Measurements from ENCODE around the gene BET1L. TPM values are rescaled to one million over a fixed set of nuclear protein-coding genes. Genes with fewer than 3 reads are reported as not detected.
A peak's percentile ranks its signal among the peaks of the same experiment; 100 is the strongest.

Gene BET1L
- total and polyA plus RNA-seq, 3 experiments from 2014 or later, result 36.1 to 60.4 (median 38.5) TPM

DNA sequence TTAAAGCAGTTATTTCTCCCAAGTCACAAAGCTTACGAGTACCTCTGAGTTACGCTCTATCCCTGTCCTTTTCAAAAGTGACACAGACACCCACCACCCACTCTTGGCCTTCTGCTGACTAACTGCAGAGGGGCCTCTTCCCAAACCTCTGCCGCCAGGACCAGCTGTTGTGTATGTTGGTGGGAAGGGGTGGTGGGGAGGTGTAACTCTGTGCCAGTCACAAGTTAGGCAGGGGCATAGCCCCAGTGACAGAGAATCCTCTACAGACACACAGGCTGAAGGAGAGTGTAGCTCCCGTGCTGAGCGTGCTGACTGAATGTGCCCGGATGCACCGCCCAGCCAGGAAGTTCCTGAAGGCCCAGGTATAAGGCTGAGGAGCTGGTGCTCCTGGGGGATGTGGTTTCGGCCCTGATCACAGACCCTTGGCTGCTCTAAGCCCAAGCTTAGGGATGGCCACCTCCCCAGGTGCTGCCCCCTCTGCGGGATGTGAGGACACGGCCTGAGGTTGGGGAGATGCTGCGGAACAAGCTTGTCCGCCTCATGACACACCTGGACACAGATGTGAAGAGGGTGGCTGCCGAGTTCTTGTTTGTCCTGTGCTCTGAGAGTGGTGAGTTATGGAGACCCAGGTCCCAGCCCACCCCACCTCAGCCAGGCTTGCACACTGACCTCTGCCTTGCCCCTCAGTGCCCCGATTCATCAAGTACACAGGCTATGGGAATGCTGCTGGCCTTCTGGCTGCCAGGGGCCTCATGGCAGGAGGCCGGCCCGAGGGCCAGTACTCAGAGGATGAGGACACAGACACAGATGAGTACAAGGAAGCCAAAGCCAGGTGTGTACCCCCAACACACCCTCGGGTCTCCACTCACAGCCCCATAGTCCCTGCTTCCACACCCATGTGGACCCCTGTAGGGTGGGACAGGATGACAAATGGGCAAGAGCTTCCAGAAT, 5.2 kb upstream of the BET1L start:
- Histone ChIP-seq H3K4me1 (ENCODE audit: insufficient read depth, low read length) (peaks cover 18% of the 10 kb centered on the region), H3K9me3 (ENCODE audit: low read length) (no peaks in the 10 kb centered on the region), H3K36me3 (ENCODE audit: insufficient read depth, low read length) (peaks cover 54% of the 10 kb centered on the region), H3K27ac (ENCODE audit: low read depth, low read length) (no peak overlapping the region), H3K27me3 (ENCODE audit: insufficient read depth, low read length, poor library complexity, severe bottlenecking) (no peaks in the 10 kb centered on the region), H3K4me3 (ENCODE audit: low read length) (no peak overlapping the region)
- Mint-ChIP-seq H3K9me3 (peaks cover 0 to under 1% (median 0%) of the 10 kb centered on the region in 5 donors), H3K36me3 (peaks cover 0 to 78% (median 5%) of the 10 kb centered on the region in 3 donors), H3K27me3 (peaks cover 0 to 3% of the 10 kb centered on the region in 2 donors), H3K4me1 (peaks cover 11 to 32% (median 19%) of the 10 kb centered on the region in 3 donors), H3K27ac (peak overlapping the region in 4 of 8 donors; percentile 22 to 99 (median 81)), H3K4me3 (peak overlapping the region in 4 of 7 donors; percentile 6 to 79 (median 49))
- ChIA-PET CTCF (interaction anchor here (0.6 to 1.0 kb wide), 2 partner anchors 22 to 510 kb away, joined by 3 to 4 read pairs; no protein-coding TSS in a partner anchor), POLR2A (no interaction called here)
- DNase-seq, result no peak

DNA sequence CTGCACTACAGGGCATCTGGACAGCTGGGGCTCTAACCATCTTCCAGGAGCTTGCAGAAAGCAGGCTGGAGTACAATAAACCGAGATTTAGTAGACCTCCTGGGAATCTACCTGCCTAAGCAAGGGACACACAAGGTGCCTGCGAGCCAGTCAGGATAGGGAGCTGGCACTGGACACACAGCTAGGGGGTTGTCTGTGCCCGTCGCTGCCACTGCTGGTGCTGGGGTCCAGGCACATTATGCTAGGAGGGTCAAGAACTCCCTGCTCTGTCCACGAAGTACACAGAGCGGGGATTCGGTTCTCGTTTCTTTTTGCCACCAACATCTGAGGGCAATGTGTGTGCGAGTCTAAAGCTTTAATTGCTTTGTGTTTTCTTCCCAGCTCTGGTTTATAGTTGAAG, 4.5 kb upstream of the BET1L start:
- no peaks in the 10 kb centered on the region for H3K27me3 ChIP-seq (ENCODE audit: insufficient read depth, low read length, poor library complexity, severe bottlenecking)
- H3K9me3 ChIP-seq (ENCODE audit: low read length), result no peaks in the 10 kb centered on the region
- no peak for DNase-seq
- H3K36me3 ChIP-seq (ENCODE audit: insufficient read depth, low read length), result peaks cover 54% of the 10 kb centered on the region
- Mint-ChIP-seq H3K9me3 (peaks cover 0 to 3% (median 0%) of the 10 kb centered on the region in 5 donors), H3K27ac (peak overlapping the region in 4 of 8 donors; percentile 76 to 99 (median 86)), H3K27me3 (peaks cover 0 to 6% of the 10 kb centered on the region in 2 donors), H3K36me3 (peaks cover 0 to 82% (median 5%) of the 10 kb centered on the region in 3 donors), H3K4me3 (peak overlapping the region in 5 of 7 donors; percentile 13 to 79 (median 62)), H3K4me1 (peaks cover 11 to 36% (median 22%) of the 10 kb centered on the region in 3 donors)
- H3K4me3 ChIP-seq (ENCODE audit: low read length), result no peak overlapping the region
- POLR2A ChIA-PET, result no interaction called here
- H3K27ac ChIP-seq (ENCODE audit: low read depth, low read length), result no peak overlapping the region
- CTCF ChIA-PET, result interaction anchor here (0.6 to 1.0 kb wide), 2 partner anchors 23 to 511 kb away, joined by 3 to 4 read pairs; no protein-coding TSS in a partner anchor
- H3K4me1 ChIP-seq (ENCODE audit: insufficient read depth, low read length), result peaks cover 18% of the 10 kb centered on the region

DNA sequence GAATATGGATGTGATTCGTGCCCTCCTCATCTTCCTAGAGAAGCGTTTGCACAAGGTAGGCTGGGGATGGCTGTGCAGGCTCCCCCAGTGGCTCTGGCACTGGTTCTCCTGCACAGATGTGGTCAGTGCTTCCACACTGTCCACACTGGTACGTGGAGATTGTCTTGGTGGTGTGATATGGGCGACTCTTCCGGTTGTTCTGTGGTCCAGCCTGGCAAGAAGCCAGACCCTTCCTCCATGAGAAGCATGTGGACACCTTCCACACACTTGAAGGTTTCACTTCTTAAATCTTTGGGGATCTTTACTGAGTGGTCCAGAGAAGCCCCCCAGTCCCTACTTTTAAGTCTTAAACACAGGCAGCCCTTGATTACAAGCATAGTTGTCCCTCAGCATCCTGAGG, 4.1 kb upstream of the BET1L start:
- no peaks in the 10 kb centered on the region for H3K9me3 ChIP-seq (ENCODE audit: low read length)

DNA sequence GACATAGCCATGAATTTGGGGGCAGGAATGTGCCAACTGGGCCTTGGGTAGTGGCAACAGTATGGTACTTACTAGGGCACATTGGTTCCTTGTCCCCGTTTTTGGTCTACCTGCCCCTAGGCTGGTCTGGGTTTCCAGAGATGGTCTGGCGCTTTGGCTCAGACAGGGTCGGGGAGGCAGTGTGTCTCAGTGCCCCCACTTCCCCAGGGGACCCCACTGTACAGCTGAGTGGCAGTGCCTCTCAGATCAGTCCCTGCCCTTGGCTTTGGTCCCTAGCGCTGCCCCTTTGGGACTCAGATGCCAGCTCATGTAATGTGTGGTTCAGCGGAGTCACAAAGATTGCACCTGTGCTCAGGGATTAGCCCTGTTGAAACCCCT, 3.6 kb upstream of the BET1L start:
- Histone ChIP-seq H3K9me3 (ENCODE audit: low read length) (no peaks in the 10 kb centered on the region), H3K4me1 (ENCODE audit: insufficient read depth, low read length) (peaks cover 27% of the 10 kb centered on the region), H3K27me3 (ENCODE audit: insufficient read depth, low read length, poor library complexity, severe bottlenecking) (no peaks in the 10 kb centered on the region), H3K4me3 (ENCODE audit: low read length) (no peak overlapping the region), H3K36me3 (ENCODE audit: insufficient read depth, low read length) (peaks cover 57% of the 10 kb centered on the region), H3K27ac (ENCODE audit: low read depth, low read length) (no peak overlapping the region)
- CTCF ChIA-PET, result no interaction called here
- peaks cover 0 to 84% (median 5%) of the 10 kb centered on the region in 3 donors for H3K36me3 Mint-ChIP-seq
- peak overlapping the region in 6 of 7 donors; percentile 26 to 86 (median 45) for H3K4me3 Mint-ChIP-seq
- peaks cover 0 to 8% of the 10 kb centered on the region in 2 donors for H3K27me3 Mint-ChIP-seq
- H3K27ac Mint-ChIP-seq, result peak overlapping the region in 7 of 8 donors; percentile 38 to 100 (median 78)
- POLR2A ChIA-PET, result no interaction called here
- no peak for DNase-seq
- peaks cover 0 to 3% (median 0%) of the 10 kb centered on the region in 5 donors for H3K9me3 Mint-ChIP-seq
- H3K4me1 Mint-ChIP-seq, result peaks cover 21 to 42% (median 30%) of the 10 kb centered on the region in 3 donors

More for the DNA sequence above, 4.1 kb upstream of the BET1L start:
- no peak for DNase-seq
- peaks cover 54% of the 10 kb centered on the region for H3K36me3 ChIP-seq (ENCODE audit: insufficient read depth, low read length)
- ChIA-PET CTCF (interaction anchor here (1.0 kb wide), 1 partner anchor 24 kb away, joined by 4 read pairs; no protein-coding TSS in a partner anchor), POLR2A (no interaction called here)
- peaks cover 22% of the 10 kb centered on the region for H3K4me1 ChIP-seq (ENCODE audit: insufficient read depth, low read length)
- H3K4me3 ChIP-seq (ENCODE audit: low read length), result no peak overlapping the region
- Mint-ChIP-seq H3K27me3 (peaks cover 0 to 8% of the 10 kb centered on the region in 2 donors), H3K4me1 (peaks cover 16 to 37% (median 25%) of the 10 kb centered on the region in 3 donors), H3K9me3 (peaks cover 0 to 3% (median 0%) of the 10 kb centered on the region in 5 donors), H3K4me3 (peak overlapping the region; percentile 19 to 86 (median 55)), H3K36me3 (peaks cover 0 to 85% (median 5%) of the 10 kb centered on the region in 3 donors), H3K27ac (peak overlapping the region in 7 of 8 donors; percentile 40 to 100 (median 77))
- H3K27ac ChIP-seq (ENCODE audit: low read depth, low read length), result no peak overlapping the region
- H3K27me3 ChIP-seq (ENCODE audit: insufficient read depth, low read length, poor library complexity, severe bottlenecking), result no peaks in the 10 kb centered on the region

DNA sequence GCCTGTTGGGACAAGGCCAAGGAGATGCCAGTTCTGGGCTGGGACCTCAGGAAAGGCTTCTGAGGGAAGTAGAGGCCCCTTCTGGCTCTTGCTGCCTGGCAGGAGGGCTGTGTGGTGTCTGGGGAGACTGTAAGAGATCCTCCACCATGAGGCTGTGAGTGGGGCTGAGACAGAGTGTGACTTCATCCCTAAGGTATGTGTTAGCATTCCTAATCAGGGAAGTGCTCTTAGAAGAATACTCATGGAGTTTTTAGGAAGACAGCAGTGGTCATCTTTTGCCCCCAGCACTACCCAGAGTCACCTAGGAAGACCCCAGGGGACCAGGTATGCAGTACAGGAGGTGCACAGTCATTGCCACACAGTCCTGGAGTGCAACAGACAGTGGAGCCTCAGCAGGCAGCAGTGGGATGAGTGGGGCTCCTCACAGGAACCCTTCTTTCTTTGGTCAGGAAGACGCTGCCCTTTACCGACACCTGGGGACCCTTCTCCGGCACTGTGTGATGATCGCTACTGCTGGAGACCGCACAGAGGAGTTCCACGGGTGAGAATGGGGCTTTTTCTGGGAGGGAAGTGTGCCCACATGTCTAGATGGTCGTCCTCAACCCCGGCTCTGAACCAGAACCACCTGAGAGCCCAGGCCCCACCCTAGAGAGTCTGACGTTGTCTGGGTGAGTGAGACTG, 3.1 kb upstream of the BET1L start:
- H3K36me3 Mint-ChIP-seq, result peaks cover 0 to 83% (median 5%) of the 10 kb centered on the region in 3 donors
- peaks cover 33% of the 10 kb centered on the region for H3K4me1 ChIP-seq (ENCODE audit: insufficient read depth, low read length)
- H3K27me3 ChIP-seq (ENCODE audit: insufficient read depth, low read length, poor library complexity, severe bottlenecking), result no peaks in the 10 kb centered on the region
- DNase-seq, result no peak
- ChIA-PET CTCF (no interaction called here), POLR2A (no interaction called here)
- H3K4me1 Mint-ChIP-seq, result peaks cover 24 to 47% (median 33%) of the 10 kb centered on the region in 3 donors
- peak overlapping the region; percentile 93 for H3K27ac ChIP-seq (ENCODE audit: low read depth, low read length)
- no peaks in the 10 kb centered on the region for H3K9me3 ChIP-seq (ENCODE audit: low read length)
- peaks cover 62% of the 10 kb centered on the region for H3K36me3 ChIP-seq (ENCODE audit: insufficient read depth, low read length)
- H3K4me3 ChIP-seq (ENCODE audit: low read length), result no peak overlapping the region
- H3K27me3 Mint-ChIP-seq, result peaks cover 0 to 8% of the 10 kb centered on the region in 2 donors
- peak overlapping the region; percentile 24 to 100 (median 86) for H3K27ac Mint-ChIP-seq
- H3K9me3 Mint-ChIP-seq, result peaks cover 0 to 3% (median 0%) of the 10 kb centered on the region in 5 donors
- H3K4me3 Mint-ChIP-seq, result peak overlapping the region; percentile 29 to 100 (median 97)

DNA sequence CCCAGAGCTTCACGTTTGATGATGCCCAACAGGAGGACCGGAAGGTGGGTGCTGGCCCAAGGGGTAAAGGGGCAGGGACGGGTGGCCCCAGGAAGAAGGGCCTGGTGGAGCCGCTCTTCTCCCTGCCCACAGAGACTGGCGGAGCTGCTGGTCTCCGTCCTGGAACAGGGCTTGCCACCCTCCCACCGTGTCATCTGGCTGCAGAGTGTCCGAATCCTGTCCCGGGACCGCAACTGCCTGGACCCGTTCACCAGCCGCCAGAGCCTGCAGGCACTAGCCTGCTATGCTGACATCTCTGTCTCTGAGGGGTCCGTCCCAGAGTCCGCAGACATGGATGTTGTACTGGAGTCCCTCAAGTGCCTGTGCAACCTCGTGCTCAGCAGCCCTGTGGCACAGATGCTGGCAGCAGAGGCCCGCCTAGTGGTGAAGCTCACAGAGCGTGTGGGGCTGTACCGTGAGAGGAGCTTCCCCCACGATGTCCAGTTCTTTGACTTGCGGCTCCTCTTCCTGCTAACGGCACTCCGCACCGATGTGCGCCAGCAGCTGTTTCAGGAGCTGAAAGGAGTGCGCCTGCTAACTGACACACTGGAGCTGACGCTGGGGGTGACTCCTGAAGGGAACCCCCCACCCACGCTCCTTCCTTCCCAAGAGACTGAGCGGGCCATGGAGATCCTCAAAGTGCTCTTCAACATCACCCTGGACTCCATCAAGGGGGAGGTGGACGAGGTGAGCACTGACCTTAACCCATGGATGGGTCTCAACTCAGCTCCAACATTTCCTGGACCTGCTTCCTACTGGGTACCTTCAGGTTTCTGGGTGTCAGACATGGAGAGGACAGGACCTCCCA, 2.3 kb upstream of the BET1L start:
- Mint-ChIP-seq H3K27me3 (peaks cover 0 to 8% of the 10 kb centered on the region in 2 donors), H3K4me3 (peak overlapping the region; percentile 95 to 100 (median 98)), H3K36me3 (peaks cover 0 to 83% (median 5%) of the 10 kb centered on the region in 3 donors), H3K27ac (peak overlapping the region; percentile 24 to 100 (median 99)), H3K4me1 (peaks cover 28 to 55% (median 36%) of the 10 kb centered on the region in 3 donors), H3K9me3 (peaks cover 0 to 3% (median 0%) of the 10 kb centered on the region in 5 donors)
- ChIA-PET POLR2A (interaction anchor here (2.8 kb wide), 1 partner anchor 78 kb away, joined by 14 read pairs; the partner anchor contains the start of gene PGGHG), CTCF (interaction anchor here (1.1 to 1.2 kb wide), 3 partner anchors 106 to 328 kb away, joined by 3 read pairs; partner anchors contain the start of gene LRRC56)
- Histone ChIP-seq H3K4me1 (ENCODE audit: insufficient read depth, low read length) (peaks cover 37% of the 10 kb centered on the region), H3K27me3 (ENCODE audit: insufficient read depth, low read length, poor library complexity, severe bottlenecking) (no peaks in the 10 kb centered on the region), H3K27ac (ENCODE audit: low read depth, low read length) (peak overlapping the region; percentile 93), H3K9me3 (ENCODE audit: low read length) (no peaks in the 10 kb centered on the region), H3K36me3 (ENCODE audit: insufficient read depth, low read length) (peaks cover 65% of the 10 kb centered on the region), H3K4me3 (ENCODE audit: low read length) (peak overlapping the region; percentile 80)
- no peak for DNase-seq

DNA sequence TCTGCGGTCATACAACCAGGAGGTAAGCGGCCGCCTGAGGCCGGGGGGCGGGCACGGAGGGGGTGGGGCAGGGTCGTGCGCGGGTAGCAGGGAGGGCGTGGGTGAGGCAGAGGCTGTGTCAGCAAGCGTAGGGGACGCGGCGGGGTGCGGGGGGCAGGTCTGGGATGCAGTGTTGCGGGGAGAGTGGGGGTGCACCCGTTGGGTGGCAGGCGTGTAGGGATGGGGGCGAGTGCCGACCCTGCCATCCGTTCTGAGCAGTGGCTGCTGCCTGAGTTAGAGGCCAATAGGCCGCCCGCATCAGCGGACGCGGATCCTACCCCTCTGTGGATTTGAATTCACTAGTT, 1.7 kb upstream of the BET1L start:
- peak overlapping the region; percentile 80 for H3K4me3 ChIP-seq (ENCODE audit: low read length)
- H3K4me1 Mint-ChIP-seq, result peaks cover 35 to 61% (median 39%) of the 10 kb centered on the region in 3 donors

More for the DNA sequence above, 1.7 kb upstream of the BET1L start:
- H3K4me3 Mint-ChIP-seq, result peak overlapping the region; percentile 95 to 100 (median 98)
- Histone ChIP-seq H3K9me3 (ENCODE audit: low read length) (no peaks in the 10 kb centered on the region), H3K27ac (ENCODE audit: low read depth, low read length) (peak overlapping the region; percentile 93), H3K36me3 (ENCODE audit: insufficient read depth, low read length) (peaks cover 65% of the 10 kb centered on the region), H3K27me3 (ENCODE audit: insufficient read depth, low read length, poor library complexity, severe bottlenecking) (no peaks in the 10 kb centered on the region), H3K4me1 (ENCODE audit: insufficient read depth, low read length) (peaks cover 43% of the 10 kb centered on the region)
- H3K27me3 Mint-ChIP-seq, result peaks cover 0 to 8% of the 10 kb centered on the region in 2 donors
- peak overlapping the region in 7 of 8 donors; percentile 94 to 100 (median 99) for H3K27ac Mint-ChIP-seq
- DNase-seq, result no peak
- H3K36me3 Mint-ChIP-seq, result peaks cover 0 to 83% (median 4%) of the 10 kb centered on the region in 3 donors
- ChIA-PET POLR2A (interaction anchor here (2.8 kb wide), 1 partner anchor 79 kb away, joined by 14 read pairs; the partner anchor contains the start of gene PGGHG), CTCF (interaction anchor here (1.1 to 2.1 kb wide), 4 partner anchors 73 to 329 kb away, joined by 3 to 8 read pairs (median 3); partner anchors contain the start of gene LRRC56)
- peaks cover 0 to 3% (median 0%) of the 10 kb centered on the region in 5 donors for H3K9me3 Mint-ChIP-seq

All from CD8-positive, alpha-beta memory T cell (primary cell).